ENCODE measurements around the gene TMEM31. TPM values are rescaled to one million over a fixed set of nuclear protein-coding genes. Genes with fewer than 3 reads are reported as not detected.
"Not testable (repeated sequence)": the region's sequence is repeated elsewhere in the genome, so short reads cannot be mapped to it uniquely, and the experiment has no call there.

The TMEM31 gene
- total RNA-seq, 1 donor = not detected

DNA sequence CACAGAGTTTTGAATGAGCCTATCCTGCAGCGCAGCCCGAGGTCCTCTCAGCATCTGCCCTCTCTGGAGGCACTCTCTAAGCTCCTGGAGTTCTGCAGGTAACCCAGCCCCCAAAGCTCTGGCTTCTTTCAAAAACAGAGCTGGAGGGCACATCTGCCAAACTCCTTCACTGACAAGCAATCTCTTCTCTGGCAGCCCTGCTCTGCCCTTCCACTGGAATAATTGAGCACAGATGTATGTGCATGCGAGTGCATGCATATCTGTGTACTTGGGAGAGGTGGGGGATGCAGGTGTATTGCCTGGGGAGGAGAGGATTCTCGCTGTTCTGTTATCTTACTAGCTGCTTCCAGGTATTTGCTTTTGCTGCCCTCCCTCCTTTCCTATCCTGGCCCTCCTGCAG lies 43.7 kb downstream of the TMEM31 start:
- no peak overlapping the region for H3K4me3 ChIP-seq (ENCODE audit: low read depth, low read length)
- no peak for DNase-seq (ENCODE audit: low read depth)
- TF ChIP-seq, protein P1, sequence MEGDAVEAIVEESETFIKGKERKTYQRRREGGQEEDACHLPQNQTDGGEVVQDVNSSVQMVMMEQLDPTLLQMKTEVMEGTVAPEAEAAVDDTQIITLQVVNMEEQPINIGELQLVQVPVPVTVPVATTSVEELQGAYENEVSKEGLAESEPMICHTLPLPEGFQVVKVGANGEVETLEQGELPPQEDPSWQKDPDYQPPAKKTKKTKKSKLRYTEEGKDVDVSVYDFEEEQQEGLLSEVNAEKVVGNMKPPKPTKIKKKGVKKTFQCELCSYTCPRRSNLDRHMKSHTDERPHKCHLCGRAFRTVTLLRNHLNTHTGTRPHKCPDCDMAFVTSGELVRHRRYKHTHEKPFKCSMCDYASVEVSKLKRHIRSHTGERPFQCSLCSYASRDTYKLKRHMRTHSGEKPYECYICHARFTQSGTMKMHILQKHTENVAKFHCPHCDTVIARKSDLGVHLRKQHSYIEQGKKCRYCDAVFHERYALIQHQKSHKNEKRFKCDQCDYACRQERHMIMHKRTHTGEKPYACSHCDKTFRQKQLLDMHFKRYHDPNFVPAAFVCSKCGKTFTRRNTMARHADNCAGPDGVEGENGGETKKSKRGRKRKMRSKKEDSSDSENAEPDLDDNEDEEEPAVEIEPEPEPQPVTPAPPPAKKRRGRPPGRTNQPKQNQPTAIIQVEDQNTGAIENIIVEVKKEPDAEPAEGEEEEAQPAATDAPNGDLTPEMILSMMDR (IDR thresholded peaks at IDR 0.05; ENCODE audit: insufficient read depth, low read depth, low read length) = no peak

DNA sequence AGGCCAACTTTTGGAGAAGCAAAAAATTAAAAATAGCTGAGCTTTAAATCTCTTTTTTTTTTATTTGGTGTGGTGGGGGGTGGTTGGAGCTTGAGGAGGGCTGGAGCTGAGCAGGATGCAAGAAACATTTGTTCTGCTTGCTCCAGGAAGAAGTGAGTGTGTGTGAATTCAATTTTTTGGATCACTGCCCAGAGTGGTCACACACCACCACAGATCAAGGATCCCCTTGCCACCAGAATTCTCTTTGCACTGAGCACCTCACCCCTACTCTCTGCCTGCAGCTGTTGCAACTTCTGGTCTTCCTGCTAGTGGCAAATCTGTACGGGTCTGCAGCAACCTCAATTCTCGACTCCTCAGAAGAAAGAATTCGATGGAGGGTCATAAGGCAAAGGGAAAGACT lies 46.0 kb downstream of the TMEM31 start:
- DNase-seq (ENCODE audit: low read depth) = no peak
- no peak overlapping the region for H3K4me3 ChIP-seq (ENCODE audit: low read depth, low read length)
- TF ChIP-seq, protein P1 (IDR thresholded peaks at IDR 0.05; ENCODE audit: insufficient read depth, low read depth, low read length) = no peak

DNA sequence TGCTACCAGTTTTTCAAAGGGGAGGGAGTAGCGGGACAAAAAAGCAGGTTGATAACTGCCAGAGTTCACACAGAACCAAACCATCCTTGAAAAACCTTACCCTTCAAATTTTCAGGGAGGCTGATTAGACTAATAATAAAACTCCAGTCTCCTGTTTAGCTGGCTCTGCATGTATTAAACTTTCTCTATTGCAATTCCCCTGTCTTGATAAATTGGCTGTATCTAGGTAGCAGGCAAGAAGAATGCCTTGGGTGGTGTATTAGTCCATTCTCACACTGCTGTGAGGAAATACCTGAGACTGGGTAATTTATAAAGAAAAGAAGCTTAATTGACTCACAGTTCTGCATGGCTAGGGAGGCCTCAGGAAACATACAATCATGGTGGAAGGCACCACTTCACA lies 47.8 kb downstream of the TMEM31 start:
- DNase-seq (ENCODE audit: low read depth) = no peak
- no peak overlapping the region for H3K4me3 ChIP-seq (ENCODE audit: low read depth, low read length)
- TF ChIP-seq, protein P1 (IDR thresholded peaks at IDR 0.05; ENCODE audit: insufficient read depth, low read depth, low read length) = no peak

DNA sequence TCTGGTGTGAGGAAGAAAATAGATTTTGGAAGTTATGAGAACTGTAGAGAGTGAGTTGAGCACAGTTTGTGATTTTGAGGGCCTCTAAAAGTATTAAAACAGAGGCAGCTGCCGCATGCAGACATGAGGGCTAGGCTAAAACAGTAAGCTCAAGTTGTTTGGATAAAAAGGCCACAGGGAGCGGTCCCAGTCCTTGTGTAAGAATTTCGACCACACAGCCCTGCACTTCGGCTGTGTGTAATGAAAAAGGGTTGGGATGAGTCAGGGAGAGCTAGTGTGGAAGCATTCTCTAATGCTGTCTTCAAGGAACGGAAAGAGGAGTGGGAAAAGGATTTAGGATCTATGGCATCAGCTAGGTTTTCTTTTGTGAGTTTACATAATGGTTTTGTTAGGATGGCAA lies 52.8 kb downstream of the TMEM31 start:
- not testable (repeated sequence) for DNase-seq (ENCODE audit: low read depth); H3K4me3 ChIP-seq (ENCODE audit: low read depth, low read length)

Other genes starting within 250 kb of the TMEM31 start
- gene RAB40A, start 191.4 kb upstream of the TMEM31 start, total RNA-seq = 0.32 and 0.43 TPM in 2 replicates
- 41.6 and 45.3 TPM in 2 replicates for gene TCEAL4, start 125.4 kb upstream of the TMEM31 start, total RNA-seq
- gene TCEAL3, start 102.9 kb upstream of the TMEM31 start, total RNA-seq = 10.6 and 19.4 TPM in 2 replicates
- gene TCEAL1, start 81.9 kb upstream of the TMEM31 start, total RNA-seq = 30.9 and 44.5 TPM in 2 replicates
- gene MORF4L2, start 24.2 kb upstream of the TMEM31 start, total RNA-seq = 933 and 1,365 TPM in 2 replicates
- under 0.01 TPM in 2 replicates for gene PLP1, start 65.9 kb downstream of the TMEM31 start, total RNA-seq
- 0.64 and 0.86 TPM in 2 replicates for gene RAB9B, start 121.3 kb downstream of the TMEM31 start, total RNA-seq